ENCODE data around the gene FBXL7.

Gene FBXL7

DNA sequence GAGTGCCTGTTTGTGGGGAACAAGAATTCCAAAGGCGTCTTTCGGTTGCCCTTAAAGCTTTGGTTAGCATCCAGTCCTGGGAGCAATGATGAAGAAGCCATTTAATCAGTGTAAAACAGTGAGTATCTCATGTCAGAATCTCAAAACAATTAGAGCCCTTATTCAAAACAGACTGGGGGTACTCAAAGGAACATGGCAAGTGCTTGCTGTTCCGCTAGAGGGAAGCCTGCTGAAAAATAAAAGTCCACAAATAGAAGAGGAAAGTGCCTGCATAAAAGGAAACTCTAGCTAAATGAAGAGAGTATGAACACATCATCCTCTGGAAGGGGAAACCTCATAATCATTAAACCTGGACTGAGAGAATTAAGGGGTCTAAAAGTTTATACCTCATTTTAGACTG lies 26.4 kb downstream of the FBXL7 start:
- H3K27ac ChIP-seq = no peak overlapping the region
- TF ChIP-seq, protein P1, sequence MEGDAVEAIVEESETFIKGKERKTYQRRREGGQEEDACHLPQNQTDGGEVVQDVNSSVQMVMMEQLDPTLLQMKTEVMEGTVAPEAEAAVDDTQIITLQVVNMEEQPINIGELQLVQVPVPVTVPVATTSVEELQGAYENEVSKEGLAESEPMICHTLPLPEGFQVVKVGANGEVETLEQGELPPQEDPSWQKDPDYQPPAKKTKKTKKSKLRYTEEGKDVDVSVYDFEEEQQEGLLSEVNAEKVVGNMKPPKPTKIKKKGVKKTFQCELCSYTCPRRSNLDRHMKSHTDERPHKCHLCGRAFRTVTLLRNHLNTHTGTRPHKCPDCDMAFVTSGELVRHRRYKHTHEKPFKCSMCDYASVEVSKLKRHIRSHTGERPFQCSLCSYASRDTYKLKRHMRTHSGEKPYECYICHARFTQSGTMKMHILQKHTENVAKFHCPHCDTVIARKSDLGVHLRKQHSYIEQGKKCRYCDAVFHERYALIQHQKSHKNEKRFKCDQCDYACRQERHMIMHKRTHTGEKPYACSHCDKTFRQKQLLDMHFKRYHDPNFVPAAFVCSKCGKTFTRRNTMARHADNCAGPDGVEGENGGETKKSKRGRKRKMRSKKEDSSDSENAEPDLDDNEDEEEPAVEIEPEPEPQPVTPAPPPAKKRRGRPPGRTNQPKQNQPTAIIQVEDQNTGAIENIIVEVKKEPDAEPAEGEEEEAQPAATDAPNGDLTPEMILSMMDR (conservative IDR thresholded peaks at IDR 0.05) = no peak

DNA sequence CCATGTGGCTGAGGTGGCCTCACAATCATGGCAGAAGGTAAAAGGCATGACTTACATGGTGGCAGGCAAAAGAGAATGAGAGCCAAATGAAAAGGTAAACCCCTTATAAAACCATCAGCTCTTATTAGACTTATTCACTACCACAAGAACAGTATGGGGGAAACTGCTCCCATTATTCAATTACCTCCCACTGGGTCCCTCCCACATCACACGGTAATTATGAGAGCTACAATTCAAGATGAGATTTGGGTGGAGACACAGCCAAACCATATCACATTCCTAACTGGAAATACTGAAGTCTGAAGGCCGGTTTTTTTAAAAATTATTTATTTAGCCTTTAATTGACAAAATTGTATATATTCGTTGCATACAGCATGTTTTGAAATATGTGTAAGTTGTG lies 28.5 kb downstream of the FBXL7 start:
- TF ChIP-seq, protein P1 (conservative IDR thresholded peaks at IDR 0.05) = no peak

DNA sequence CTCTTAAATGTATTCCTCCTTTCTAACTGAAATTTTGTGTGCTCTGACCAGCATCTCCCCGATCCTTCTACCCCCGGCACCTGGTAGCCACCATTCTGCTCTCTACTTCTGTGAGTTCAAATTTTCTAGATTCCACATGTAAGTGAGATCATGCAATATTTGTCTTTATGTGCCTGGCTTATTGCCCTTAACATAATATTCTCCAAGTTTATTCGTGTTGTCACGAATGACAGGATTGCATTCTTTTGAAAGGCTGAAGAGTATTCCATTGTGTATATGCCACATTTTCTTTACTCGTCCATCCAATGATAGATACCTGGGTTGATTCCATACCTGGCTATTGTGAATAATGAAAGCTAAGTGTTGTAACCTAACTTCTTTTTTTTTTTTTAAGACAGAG lies 29.0 kb downstream of the FBXL7 start:
- TF ChIP-seq, protein P1 (conservative IDR thresholded peaks at IDR 0.05) = no peak
- no peak overlapping the region for H3K27ac ChIP-seq

More for the DNA sequence above, 28.5 kb downstream of the FBXL7 start:
- H3K27ac ChIP-seq = no peak overlapping the region

DNA sequence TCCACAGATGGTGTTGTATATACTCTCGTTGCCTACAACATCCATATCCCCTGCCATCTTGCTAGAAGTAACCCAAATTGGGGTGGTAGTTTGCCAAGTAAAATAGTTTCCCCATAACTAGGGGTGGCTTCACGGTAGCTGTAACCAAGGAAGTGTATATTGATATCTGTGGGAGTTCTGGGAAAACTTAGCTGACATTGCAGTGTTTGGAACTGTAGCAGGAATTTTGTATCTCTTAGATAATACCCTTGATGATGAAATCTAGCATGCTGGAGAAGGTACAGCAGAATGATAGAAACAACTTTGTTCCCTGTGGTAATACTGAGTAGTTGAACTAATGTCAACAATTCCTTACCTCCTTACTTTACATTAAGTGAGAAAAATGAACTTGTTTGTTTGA lies 29.8 kb downstream of the FBXL7 start:
- H3K27ac ChIP-seq = no peak overlapping the region
- TF ChIP-seq, protein P1 (conservative IDR thresholded peaks at IDR 0.05) = no peak

DNA sequence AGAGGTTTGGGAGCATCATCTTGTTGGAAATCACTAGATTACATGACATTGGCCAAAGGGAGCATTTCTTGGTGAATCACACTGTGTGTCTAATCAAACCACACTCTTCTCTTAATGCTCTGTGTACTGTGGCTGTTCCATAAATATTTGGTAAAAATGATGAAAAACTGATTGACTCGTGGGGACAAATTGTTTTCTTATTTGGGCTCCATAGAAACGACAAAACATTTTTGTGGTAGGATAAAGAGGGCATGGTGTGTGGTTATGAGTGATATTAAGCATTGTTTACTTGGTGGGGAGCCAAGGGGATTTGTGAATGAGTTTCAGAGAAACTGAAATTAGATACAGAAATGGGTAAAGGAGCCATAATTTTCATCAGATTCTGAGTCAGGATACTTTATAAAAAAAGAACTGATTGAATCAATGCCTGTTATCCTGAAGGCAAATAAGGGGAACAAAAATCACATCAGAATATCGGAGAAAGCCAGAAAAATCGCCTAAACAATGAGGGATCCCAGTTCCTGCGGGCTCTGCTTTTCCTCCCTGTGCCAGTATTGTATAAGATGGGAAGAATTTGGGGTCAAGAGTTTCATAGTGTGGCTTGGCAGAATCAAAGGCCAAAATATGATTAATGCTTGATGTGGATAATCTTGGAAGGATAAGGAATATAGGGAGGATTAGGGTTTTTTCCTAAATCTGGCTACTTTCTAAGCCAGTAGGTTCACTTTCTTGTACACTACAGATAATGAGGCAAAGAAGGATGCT lies 33.3 kb downstream of the FBXL7 start:
- no peak overlapping the region for H3K27ac ChIP-seq
- TF ChIP-seq, protein P1 (conservative IDR thresholded peaks at IDR 0.05) = no peak

DNA sequence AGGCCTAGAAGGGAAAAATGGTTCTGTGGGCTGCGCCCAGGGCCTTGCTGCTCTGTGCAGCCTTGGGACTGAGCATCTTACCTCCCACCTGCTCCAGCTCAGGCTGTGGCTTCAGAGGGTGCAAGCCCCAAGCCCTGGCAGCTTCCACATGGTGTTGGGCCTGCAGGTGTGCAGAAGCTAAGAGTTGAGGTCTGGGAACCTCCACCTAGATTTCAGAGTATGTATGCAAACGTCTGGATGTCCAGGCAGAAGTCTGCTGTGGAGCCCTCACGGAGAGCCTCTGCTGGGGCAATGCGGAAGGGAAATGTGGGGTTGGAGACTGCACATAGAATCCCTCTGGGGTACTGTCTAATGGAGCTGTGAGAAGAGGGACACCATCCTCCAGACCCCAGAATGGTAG lies 36.0 kb downstream of the FBXL7 start:
- TF ChIP-seq, protein P1 (conservative IDR thresholded peaks at IDR 0.05) = no peak
- H3K27ac ChIP-seq = no peak overlapping the region

DNA sequence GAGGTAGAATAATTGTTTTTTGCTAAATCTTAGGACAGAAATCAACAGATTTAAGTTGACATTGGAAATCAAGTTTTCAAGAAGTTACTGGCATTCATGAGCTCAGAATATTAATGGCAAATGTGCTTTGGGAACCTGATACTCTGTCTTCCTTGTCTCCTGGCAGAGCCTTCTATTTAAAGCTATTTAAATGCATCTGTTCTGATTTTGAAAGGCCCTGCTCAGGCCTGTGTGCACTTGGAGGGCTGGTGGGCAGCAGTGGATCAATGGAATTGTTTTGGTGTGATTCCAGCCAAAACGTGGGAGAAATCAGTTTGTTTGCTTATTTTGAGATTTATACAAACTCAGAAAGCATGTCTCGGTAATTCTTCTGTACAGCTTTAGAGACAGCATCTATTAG lies 38.5 kb downstream of the FBXL7 start:
- TF ChIP-seq, protein P1 (conservative IDR thresholded peaks at IDR 0.05) = no peak
- H3K27ac ChIP-seq = no peak overlapping the region
